Measurements from ENCODE around the gene KASH5. TPM values are rescaled to one million over a fixed set of nuclear protein-coding genes. Genes with fewer than 3 reads are reported as not detected.

KASH5 gene
- total RNA-seq, 1 donor from 2014 or later: not detected

DNA sequence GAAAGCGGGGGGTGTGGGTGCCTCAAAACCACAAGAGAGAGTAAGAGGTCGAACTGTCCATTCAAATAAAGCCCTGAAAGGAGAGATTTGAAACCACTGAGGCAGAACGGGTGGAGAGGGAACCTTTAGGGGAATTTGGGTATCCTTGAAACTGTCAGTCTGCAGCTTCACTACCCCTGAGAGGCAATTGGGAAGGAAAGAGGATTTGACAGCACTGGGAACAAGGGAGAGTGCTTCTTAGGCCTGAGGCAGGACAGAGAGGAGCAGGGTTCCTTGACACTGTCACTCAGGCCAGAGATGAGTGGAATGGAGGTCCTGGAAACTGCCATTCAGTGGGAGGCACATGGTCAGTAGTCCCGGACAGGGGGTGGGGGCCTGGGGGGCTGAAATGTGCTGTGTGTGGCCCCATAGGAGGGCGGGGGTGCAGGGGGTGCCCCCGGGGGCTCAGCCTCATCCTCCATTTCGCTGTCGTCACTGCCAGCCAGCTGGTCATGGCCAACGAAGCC is 42.2 kb downstream of the KASH5 start:
- intact Hi-C loops (cut with DNase I): no loop called here
- no peak for DNase-seq (ENCODE audit: low spot score)

DNA sequence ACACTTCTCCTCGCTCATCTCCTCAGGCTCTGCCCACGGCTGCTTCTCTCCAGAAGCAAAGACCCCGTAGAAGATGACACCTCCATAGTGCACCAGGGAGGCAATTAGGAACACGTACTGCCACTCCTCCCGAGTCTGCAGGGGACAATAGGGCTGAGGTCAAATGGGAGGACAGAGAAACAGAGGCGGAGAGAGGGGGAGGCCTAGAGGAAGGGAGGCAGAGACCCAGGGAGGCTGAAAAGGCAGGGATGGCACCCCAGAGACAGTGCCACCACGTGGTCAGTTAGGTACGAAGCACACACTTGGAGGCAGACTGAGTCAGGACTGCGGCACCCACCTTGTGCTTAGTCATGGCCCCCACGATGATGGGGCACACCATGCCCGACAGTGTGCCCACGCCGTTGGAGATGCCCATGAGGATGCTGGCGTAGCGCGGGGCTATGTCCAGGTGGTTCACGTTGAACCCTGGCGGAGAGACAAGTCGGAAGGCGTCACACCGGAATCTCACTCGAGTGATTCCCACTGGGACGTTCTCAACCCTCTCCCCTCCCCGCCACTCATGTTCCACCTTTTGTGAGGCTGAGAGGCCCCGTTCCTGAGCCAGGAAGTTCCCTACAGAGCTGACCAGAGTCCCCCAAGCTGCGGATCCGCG is 42.8 kb downstream of the KASH5 start:
- DNase-seq (ENCODE audit: low spot score): no peak
- intact Hi-C loops (cut with DNase I): no loop called here

- intact Hi-C loops (cut with DNase I): no loop called here
- no peak for DNase-seq (ENCODE audit: low spot score)
Observed at GRCh38 chr19:49431330-49431749, 43.3 kb downstream of the KASH5 start.

GRCh38 chr19:49432141-49433073 is 44.4 kb downstream of the KASH5 start:
- no peak for DNase-seq (ENCODE audit: low spot score)
- intact Hi-C loops (cut with DNase I): no loop called here

GRCh38 chr19:49433240-49433901 is 45.3 kb downstream of the KASH5 start:
- intact Hi-C loops (cut with DNase I): no loop called here
- no peak for DNase-seq (ENCODE audit: low spot score)

- DNase-seq (ENCODE audit: low spot score): no peak
- intact Hi-C loops (cut with DNase I): no loop called here
Observed at GRCh38 chr19:49434907-49435583, 47.0 kb downstream of the KASH5 start.

GRCh38 chr19:49435670-49436069 is 47.6 kb downstream of the KASH5 start:
- DNase-seq (ENCODE audit: low spot score): no peak
- intact Hi-C loops (cut with DNase I): no loop called here

DNA sequence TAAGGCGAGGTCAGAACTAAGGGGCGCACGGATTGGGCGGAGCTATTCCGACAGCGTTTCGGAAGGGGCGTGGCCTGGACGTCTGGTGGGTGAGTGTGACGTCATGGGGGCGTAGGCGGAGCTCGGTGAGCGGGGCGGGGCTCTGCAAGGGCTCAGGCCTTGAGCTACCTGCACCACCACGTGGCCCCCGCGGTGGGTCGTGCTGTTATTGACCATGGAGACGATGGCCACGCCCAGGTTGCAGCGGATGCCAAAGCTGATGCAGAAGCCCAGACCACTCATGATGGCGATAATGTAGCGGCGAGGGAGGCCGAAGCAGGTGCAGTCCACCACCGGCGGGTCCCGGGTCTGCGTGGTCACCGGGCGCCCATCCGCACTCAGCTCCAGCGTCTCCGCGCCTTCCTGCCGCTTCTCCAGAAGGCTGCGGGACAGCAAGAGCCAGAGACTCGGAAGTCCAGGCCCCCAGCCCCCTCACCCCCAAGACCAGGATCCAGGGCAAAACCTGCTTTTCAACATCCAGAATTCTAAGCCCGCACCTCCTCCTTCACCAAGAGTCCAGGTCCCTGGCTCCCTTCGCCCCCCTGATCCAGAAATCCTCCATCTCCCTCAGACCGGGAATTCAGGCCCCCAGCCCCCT is 48.5 kb downstream of the KASH5 start:
- intact Hi-C loops (cut with DNase I): no loop called here
- DNase-seq (ENCODE audit: low spot score): no peak

DNA sequence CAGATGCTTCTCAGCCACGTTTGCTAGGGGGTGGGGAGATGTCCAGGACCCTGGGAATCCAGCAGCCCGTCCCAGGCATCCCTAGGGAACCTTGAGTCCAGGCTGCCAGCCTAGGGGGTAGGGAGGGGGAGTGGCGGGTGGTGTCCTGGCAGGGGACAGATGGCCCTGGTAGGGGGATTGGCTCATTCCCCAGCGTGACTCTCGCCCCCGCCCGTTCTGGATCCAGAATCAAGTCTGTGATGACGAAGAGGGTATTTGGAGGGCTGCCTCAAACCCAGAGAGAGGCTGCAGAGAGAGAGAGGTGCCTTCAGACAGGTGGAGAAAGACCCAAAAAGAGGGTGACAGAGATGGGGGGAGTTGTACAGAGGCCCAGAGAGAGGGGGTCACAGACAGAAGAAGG is 49.2 kb downstream of the KASH5 start:
- intact Hi-C loops (cut with DNase I): no loop called here
- DNase-seq (ENCODE audit: low spot score): no peak

DNA sequence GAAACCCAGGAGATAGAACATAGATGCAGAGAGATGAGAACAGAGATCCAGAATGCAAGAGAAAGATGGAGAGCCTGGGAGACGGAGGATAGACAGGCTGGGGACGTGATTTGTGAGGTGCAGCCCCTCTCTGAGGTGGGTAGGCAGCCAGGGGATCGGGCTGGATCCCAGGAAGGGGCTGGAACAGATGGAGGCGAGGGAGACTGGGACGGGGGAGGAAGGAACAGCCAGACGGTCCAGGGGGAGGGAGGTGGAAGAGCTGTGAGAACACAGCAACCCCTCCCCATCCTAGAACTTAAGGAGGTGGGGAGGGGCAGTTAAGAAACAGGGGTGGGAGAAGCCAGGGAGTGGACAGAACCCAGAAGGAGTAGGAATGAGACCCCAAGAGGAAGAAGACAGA is 50.2 kb downstream of the KASH5 start:
- intact Hi-C loops (cut with DNase I): no loop called here
- no peak for DNase-seq (ENCODE audit: low spot score)

DNA sequence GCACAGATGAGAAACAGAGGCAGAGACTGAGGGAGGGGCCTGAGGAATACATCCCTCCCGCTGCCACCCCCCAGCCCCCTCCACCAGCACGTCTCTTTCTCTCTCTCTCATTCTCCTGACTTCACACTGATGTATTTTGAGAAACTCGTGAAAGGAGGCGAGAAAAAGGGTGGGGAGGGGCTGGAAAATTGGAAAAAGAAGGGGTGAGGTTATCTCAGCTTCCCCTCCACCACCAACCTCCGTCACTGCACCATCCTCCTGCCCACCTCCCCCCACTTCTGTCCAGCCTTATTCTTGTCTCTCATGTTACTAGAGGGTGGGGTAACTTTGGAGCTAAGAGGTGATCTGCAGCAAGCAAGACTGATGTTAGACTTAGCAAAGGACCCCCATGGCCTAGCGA is 51.8 kb downstream of the KASH5 start:
- intact Hi-C loops (cut with DNase I): no loop called here
- no peak for DNase-seq (ENCODE audit: low spot score)

DNA sequence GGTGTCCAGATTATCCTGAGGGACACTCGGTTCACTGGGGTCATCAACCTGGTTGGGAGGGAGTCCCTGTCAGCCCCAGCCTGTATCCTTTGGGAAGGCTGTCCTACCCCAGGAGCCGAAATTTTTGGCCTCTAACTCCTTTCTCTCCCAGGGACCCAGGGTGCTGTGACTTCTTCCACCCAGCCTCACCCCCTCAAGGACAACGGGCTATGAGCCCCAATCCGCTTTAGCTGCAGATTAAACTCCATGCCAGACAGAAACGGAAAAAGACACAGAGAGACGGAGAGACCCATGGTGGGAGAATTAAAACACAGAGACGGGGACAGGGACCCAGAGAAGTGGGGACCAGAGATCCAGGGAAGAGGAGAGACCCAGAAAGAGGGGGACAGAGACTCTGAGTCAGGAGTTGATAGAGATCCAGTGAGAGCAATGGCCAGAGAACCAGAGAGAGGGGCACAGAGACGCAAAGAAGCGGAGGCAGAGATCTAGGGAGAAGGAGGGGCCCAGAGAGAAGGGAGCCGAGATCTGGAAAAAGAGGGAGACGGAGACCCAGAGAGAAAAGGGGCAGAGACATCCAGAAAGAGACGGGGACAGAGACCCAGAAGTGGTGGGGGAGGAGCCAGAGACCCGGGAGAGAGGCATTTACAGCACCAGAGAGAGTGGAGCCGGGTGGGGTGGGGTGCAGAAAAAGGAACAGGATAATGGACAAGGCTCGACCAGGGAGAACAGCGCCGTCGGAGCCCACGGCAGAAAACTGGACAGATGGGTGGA is 52.6 kb downstream of the KASH5 start:
- intact Hi-C loops (cut with DNase I): no loop called here
- no peak for DNase-seq (ENCODE audit: low spot score)

DNA sequence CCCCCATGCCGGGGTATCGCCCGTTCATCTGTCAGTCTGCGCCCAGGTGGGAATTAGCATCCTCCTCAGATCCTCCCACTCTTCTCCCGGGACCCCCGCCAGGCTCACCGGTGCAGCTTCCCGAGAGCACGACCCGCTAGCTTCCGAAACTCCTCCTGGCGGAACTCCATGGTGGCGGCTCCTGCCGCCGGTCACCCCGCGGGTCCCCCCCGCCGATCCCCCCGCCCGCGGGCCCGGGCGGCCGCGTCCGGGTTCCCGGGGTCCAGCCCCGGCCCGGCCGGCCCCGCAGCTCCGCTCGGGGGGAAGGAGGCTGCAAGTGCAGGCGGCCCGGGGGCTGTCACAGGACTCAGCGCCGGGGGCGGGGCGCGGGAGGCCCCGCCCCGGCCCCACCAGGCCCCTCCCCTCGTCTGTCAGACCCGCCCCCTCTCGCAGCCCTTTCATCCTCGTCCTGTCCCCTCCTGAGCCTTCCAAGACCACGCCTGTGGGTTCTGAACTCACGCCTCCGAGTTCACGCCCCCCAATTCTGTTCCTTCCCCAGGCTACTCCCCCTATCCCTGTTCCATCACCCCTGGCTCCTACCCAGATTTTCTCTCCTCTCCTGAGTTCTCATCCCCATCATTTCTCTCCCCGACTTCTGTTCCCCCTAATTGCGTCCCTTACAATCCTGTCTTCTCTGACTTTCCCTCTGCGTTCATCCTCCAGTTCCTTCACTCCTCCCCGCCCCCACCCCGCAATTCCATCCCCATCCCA is 53.3 kb downstream of the KASH5 start, which contains the start of gene SLC17A7:
Gene SLC17A7, minus strand, starts transcription at position 318 of the 750 bp plus-strand sequence. Its CDS starts 148 bp downstream, at position 170.
- intact Hi-C loops (cut with DNase I): no loop called here
- no peak for DNase-seq (ENCODE audit: low spot score)

DNA sequence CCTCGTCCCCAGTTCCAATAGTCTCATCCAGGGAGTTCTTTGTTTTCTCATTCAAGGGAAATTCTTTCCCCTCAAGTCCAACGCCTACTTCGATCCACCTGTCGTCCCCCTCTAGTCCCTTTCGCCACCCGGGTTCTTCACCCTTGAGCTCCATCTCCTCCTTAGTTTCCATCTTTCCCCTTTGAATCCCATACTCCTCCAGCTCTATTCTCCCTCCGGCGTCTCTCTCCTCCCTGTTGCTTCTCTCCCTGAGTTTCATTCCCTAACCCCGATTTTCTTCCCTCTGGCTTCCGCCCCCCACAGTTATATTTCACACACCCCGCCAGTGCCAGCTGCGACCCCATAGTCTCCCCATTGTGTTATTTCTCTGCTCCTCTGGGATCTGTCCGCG is 53.9 kb downstream of the KASH5 start:
- DNase-seq (ENCODE audit: low spot score): no peak
- intact Hi-C loops (cut with DNase I): loop anchor here (2.0 kb wide), 1 partner anchor 79 kb away; the partner anchor contains the start of genes DKKL1 and TEAD2

DNA sequence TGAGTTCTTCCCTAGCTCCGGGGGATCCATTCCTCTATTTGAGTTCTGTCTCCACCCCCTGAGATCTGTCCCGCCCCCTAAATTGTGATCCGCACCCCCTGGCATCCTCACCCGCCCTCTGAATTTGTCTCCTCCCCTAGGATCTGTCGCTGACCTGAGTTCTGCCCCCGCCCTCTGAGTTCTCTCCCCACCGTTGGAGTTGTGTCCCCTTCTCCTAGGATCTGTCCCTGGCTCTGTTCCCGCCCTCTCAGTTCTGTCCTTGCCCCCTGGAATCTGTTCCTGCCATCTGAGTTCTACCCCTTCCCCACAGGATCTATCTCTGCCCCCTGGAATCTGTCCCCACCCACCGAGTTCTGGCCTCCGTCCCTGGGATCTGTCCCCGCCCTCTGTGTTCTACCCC is 54.3 kb downstream of the KASH5 start:
- DNase-seq (ENCODE audit: low spot score): no peak
- intact Hi-C loops (cut with DNase I): loop anchor here (2.0 kb wide), 1 partner anchor 80 kb away; the partner anchor contains the start of genes DKKL1 and TEAD2

- intact Hi-C loops (cut with DNase I): loop anchor here (1.0 to 2.0 kb wide), 2 partner anchors 51 to 80 kb away; partner anchors contain the start of genes DKKL1 and TEAD2
Observed at GRCh38 chr19:49442771-49443365, 54.8 kb downstream of the KASH5 start.

More at GRCh38 chr19:49442771-49443365, 54.8 kb downstream of the KASH5 start:
- peak; percentile 96 for DNase-seq (ENCODE audit: low spot score)
